HepG2 (cell line): Measurements from ENCODE around the gene ARHGEF11.

Experiments used
- ATF2 ChIP-seq: sonication (generic); formaldehyde crosslinking; IDR thresholded peaks from 2 replicates; pipeline ENCODE4 v1.4.0; 2020; ENCODE audit warnings: missing genetic modification reagents
- CCDC6 ChIP-seq: sonication (generic); formaldehyde crosslinking; IDR thresholded peaks from 2 replicates; pipeline ENCODE4 v1.8.1; 2022; ENCODE audit warnings: mild to moderate bottlenecking, missing genetic modification reagents, moderate library complexity
- CENPBD1 ChIP-seq: sonication (generic); formaldehyde crosslinking; IDR thresholded peaks from 2 replicates; pipeline ENCODE4 v1.8.0; 2022; ENCODE audit warnings: missing genetic modification reagents, low read depth, mild to moderate bottlenecking, borderline replicate concordance
- MAZ ChIP-seq, 2 experiments: sonication (generic) in 1 of 2; formaldehyde crosslinking in 1 of 2; IDR thresholded peaks; 2 replicates each; pipeline versions ENCODE4 v1.5.0 to v1.6.1; 2012 to 2020; ENCODE audit warnings: low read depth in 2 of 2, mild to moderate bottlenecking in 2 of 2, borderline replicate concordance in 1 of 2, improper control_type of control experiment in 1 of 2, low read length in 1 of 2, missing genetic modification reagents in 1 of 2, moderate library complexity in 1 of 2
- POLR2AphosphoS5 ChIP-seq: IDR thresholded peaks from 2 replicates; pipeline ENCODE4 v1.6.1; 2012; ENCODE audit warnings: low read depth, low read length

GRCh38 chr1:157040802-157041201, 4.7 kb downstream of the ARHGEF11 start:
- TF ChIP-seq MAZ (IDR thresholded peaks at IDR 0.05; ENCODE audit: borderline replicate concordance, low read depth, low read length) (no peak), MAZ (CRISPR knock-in tag; IDR thresholded peaks at IDR 0.05; ENCODE audit: low read depth) (no peak), CENPBD1 (CRISPR knock-in tag) (no peak), POLR2AphosphoS5 (no peak), CCDC6 (CRISPR knock-in tag) (no peak), ATF2 (CRISPR knock-in tag) (no peak)
